Measurements from ENCODE around the gene FLT1.

The FLT1 gene

GRCh38 chr13:28513745-28514144, 18.8 kb upstream of the FLT1 start:
- Histone ChIP-seq H3K4me3 (replicated peaks; ENCODE audit: insufficient read depth, low read length) (no peak overlapping the region), H3K27me3 (ENCODE audit: insufficient read depth, poor library complexity, severe bottlenecking) (peaks cover 20% of the 10 kb centered on the region), H3K27ac (replicated peaks) (no peak overlapping the region)
- TF ChIP-seq SPI1 (IDR thresholded peaks at IDR 0.05; ENCODE audit: borderline replicate concordance, low read depth) (no peak), GABPA (IDR thresholded peaks at IDR 0.05; ENCODE audit: low read depth) (no peak), REST (IDR thresholded peaks at IDR 0.05; ENCODE audit: insufficient replicate concordance, low read depth) (no peak), POLR2AphosphoS5 (IDR thresholded peaks at IDR 0.05; ENCODE audit: low read depth) (no peak), CTCF (IDR thresholded peaks at IDR 0.05; ENCODE audit: insufficient read depth, low read length) (no peak)
- no peak for DNase-seq (ENCODE audit: low read depth in 1 of 2, low spot score in 1 of 2)

- no peak for DNase-seq (ENCODE audit: low read depth in 1 of 2, low spot score in 1 of 2)
- H3K27me3 ChIP-seq (ENCODE audit: insufficient read depth, poor library complexity, severe bottlenecking): peaks cover 17% of the 10 kb centered on the region
- H3K27ac ChIP-seq (replicated peaks): no peak overlapping the region
- TF ChIP-seq CTCF (IDR thresholded peaks at IDR 0.05; ENCODE audit: insufficient read depth, low read length): no peak
- no peak for TF ChIP-seq SPI1 (IDR thresholded peaks at IDR 0.05; ENCODE audit: borderline replicate concordance, low read depth)
- no peak for TF ChIP-seq POLR2AphosphoS5 (IDR thresholded peaks at IDR 0.05; ENCODE audit: low read depth)
- TF ChIP-seq REST (IDR thresholded peaks at IDR 0.05; ENCODE audit: insufficient replicate concordance, low read depth): no peak
- no peak for TF ChIP-seq GABPA (IDR thresholded peaks at IDR 0.05; ENCODE audit: low read depth)
- no peak overlapping the region for H3K4me3 ChIP-seq (replicated peaks; ENCODE audit: insufficient read depth, low read length)
Observed at GRCh38 chr13:28510542-28510941, 15.6 kb upstream of the FLT1 start.

GRCh38 chr13:28510066-28510465, 15.1 kb upstream of the FLT1 start:
- H3K4me3 ChIP-seq (replicated peaks; ENCODE audit: insufficient read depth, low read length): no peak overlapping the region
- H3K27me3 ChIP-seq (ENCODE audit: insufficient read depth, poor library complexity, severe bottlenecking): peaks cover 17% of the 10 kb centered on the region
- no peak for DNase-seq (ENCODE audit: low read depth in 1 of 2, low spot score in 1 of 2)
- no peak overlapping the region for H3K27ac ChIP-seq (replicated peaks)
- TF ChIP-seq SPI1 (IDR thresholded peaks at IDR 0.05; ENCODE audit: borderline replicate concordance, low read depth): no peak
- no peak for TF ChIP-seq CTCF (IDR thresholded peaks at IDR 0.05; ENCODE audit: insufficient read depth, low read length)
- TF ChIP-seq POLR2AphosphoS5 (IDR thresholded peaks at IDR 0.05; ENCODE audit: low read depth): no peak
- no peak for TF ChIP-seq GABPA (IDR thresholded peaks at IDR 0.05; ENCODE audit: low read depth)
- TF ChIP-seq REST (IDR thresholded peaks at IDR 0.05; ENCODE audit: insufficient replicate concordance, low read depth): no peak

Measured in HL-60 (cell line).